ENCODE measurements around the gene SLC40A1.

SLC40A1 gene

DNA sequence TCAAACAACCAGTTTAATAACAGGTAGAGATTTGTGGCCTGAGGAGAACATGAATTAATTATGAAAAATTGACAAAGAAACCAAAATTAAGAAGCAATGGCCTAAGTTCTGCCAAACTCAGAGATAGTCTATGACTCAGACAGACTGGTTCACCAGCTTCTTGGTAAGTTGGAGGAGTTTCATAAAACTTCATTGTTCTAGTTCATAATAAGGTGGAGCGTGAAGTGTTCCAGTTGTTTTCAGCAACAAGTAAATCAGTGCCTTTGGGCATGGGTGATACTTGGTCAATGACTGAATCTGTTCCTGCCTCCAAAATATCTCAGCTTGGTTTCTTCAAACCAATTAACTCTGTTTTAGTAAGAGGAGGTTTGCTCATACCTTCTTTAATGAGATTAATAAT is 40.0 kb downstream of the SLC40A1 start:
- H3K9ac ChIP-seq (ENCODE audit: low read length) = no peak overlapping the region
- peaks cover 5% of the 10 kb centered on the region for H3K4me1 ChIP-seq (ENCODE audit: control insufficient read depth, insufficient read depth, low read length)
- no peak overlapping the region for H3K4me3 ChIP-seq (ENCODE audit: low read length)
- no peaks in the 10 kb centered on the region for H3K36me3 ChIP-seq (ENCODE audit: control insufficient read depth, insufficient read depth, low read length)
- no peak overlapping the region for H3K27ac ChIP-seq (ENCODE audit: low read depth, low read length)
- no peaks in the 10 kb centered on the region for H3K27me3 ChIP-seq (ENCODE audit: control insufficient read depth, insufficient read depth, low read length)

- no peaks in the 10 kb centered on the region for H3K36me3 ChIP-seq (ENCODE audit: control insufficient read depth, insufficient read depth, low read length)
- H3K9ac ChIP-seq (ENCODE audit: low read length) = no peak overlapping the region
- H3K4me1 ChIP-seq (ENCODE audit: control insufficient read depth, insufficient read depth, low read length) = peaks cover 2% of the 10 kb centered on the region
- no peak overlapping the region for H3K27ac ChIP-seq (ENCODE audit: low read depth, low read length)
- no peaks in the 10 kb centered on the region for H3K27me3 ChIP-seq (ENCODE audit: control insufficient read depth, insufficient read depth, low read length)
- no peak overlapping the region for H3K4me3 ChIP-seq (ENCODE audit: low read length)
Observed at GRCh38 chr2:189538402-189538801, 42.2 kb downstream of the SLC40A1 start.

GRCh38 chr2:189536830-189537229 is 43.8 kb downstream of the SLC40A1 start:
- Histone ChIP-seq H3K9ac (ENCODE audit: low read length) (no peak overlapping the region), H3K36me3 (ENCODE audit: control insufficient read depth, insufficient read depth, low read length) (no peaks in the 10 kb centered on the region), H3K27me3 (ENCODE audit: control insufficient read depth, insufficient read depth, low read length) (no peaks in the 10 kb centered on the region), H3K27ac (ENCODE audit: low read depth, low read length) (no peak overlapping the region), H3K4me1 (ENCODE audit: control insufficient read depth, insufficient read depth, low read length) (no peaks in the 10 kb centered on the region), H3K4me3 (ENCODE audit: low read length) (no peak overlapping the region)

DNA sequence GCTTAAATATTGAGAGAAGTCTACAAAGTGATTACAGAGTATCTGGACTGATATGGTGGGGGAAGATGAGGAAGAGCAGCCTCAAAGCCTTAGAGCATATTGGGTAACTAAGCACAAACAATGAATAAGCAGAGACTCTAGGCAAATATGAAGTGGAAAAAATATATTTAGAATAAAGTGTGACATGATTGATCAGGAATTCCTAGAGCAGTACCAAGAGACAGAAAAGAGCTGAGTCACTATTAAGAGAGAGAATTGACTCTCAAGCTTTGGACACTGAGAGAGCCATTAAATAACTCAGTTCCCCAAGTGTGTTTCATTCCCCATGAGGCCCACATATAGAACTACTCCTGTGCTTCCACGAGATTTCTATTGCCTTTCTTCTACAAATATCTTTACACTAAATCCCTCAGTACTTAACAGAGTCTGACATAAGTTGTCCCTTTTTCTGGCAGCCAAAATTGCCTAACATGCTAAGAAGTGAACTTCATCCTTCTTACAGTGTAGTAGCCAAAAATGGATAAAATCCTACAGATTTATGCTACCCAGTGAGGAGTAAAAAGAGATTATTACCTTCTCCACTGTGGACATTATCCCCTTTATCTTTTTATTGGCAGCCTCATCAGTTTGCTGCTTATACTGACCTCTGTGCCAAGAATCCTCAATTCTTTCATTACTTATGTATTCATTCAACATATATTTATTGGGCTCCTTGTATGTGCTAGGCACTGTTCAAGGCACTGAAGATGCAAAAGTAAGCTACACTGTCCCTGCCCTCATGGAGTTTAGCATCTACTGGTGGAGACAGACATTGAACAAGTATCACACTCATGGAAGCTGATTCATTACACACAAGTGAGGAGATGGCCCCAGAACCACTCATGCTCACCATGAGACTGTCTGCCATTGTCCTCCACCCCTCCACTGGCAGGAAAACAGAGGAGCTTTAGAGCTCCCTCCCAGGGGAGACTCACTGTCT is 45.4 kb downstream of the SLC40A1 start:
- no peaks in the 10 kb centered on the region for H3K36me3 ChIP-seq (ENCODE audit: control insufficient read depth, insufficient read depth, low read length)
- no peak overlapping the region for H3K27ac ChIP-seq (ENCODE audit: low read depth, low read length)
- no peak overlapping the region for H3K9ac ChIP-seq (ENCODE audit: low read length)

DNA sequence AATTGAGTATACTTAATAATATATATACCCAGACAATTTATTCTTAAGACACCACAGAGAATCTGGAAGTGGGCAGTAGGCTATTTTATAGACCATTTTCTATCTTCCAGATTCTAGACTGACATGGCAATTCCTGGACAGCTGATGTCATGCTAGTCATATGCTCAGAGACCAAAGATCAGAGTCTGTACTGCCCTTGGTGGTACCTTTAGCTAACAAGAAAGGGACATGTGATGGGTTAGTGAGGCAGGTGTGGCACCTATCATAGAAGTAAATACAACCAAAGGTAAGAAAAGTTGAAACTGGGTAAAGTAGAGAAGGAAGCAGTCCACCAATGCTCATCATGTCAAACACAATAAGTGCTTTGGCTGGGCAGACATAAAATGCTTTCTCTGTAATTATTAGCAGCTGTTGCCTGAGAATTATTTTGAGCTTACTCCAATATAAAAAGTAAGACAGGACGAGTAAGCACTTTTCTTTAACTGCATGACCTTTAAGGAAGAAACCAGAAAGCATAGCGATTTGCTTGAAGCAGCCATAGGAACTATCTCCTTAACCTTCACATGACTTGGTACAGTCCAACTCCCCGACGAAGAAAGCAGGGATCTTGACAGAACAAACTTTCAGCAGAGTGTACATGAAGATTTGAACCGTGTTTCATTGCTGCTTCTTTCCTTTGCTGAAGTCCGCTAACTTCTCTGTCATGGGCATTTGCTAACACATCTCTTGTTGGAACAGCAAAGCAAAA is 47.1 kb downstream of the SLC40A1 start:
- no peaks in the 10 kb centered on the region for H3K4me1 ChIP-seq (ENCODE audit: control insufficient read depth, insufficient read depth, low read length)
- no peak overlapping the region for H3K9ac ChIP-seq (ENCODE audit: low read length)
- H3K27ac ChIP-seq (ENCODE audit: low read depth, low read length) = no peak overlapping the region
- H3K27me3 ChIP-seq (ENCODE audit: control insufficient read depth, insufficient read depth, low read length) = no peaks in the 10 kb centered on the region
- H3K4me3 ChIP-seq (ENCODE audit: low read length) = no peak overlapping the region
- no peaks in the 10 kb centered on the region for H3K36me3 ChIP-seq (ENCODE audit: control insufficient read depth, insufficient read depth, low read length)

More for the DNA sequence above, 45.4 kb downstream of the SLC40A1 start:
- H3K27me3 ChIP-seq (ENCODE audit: control insufficient read depth, insufficient read depth, low read length) = no peaks in the 10 kb centered on the region
- H3K4me1 ChIP-seq (ENCODE audit: control insufficient read depth, insufficient read depth, low read length) = no peaks in the 10 kb centered on the region
- H3K4me3 ChIP-seq (ENCODE audit: low read length) = no peak overlapping the region

DNA sequence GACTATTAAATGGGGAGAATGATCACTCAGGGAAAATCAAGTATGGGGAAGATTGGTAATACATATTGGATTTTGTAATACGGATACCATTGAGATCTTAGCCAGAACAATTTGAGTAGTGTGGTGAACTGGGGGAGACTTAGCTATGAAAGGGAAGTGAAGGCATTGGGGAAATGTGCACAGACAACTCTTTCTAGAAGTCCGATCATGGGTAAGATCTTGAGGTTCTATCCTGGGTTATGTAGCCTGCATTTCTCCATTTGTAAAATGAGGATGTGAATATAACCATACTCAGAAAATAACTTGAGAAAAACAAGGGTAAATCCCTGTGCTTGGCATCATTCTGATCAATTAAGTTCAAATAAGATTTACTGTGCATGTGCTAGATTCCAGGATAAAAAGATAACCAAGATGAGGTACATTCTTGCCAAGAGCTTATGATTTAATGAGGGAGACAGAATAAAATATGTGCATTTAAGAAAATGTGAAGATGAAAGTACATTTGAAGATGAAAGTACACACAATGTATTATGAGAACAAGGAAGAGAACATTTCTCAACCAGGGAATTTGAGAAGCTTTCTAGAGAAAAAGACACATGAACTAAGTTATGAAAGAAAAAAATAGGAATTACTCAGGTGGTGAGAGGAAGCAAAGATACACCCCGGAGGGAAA is 49.5 kb downstream of the SLC40A1 start:
- Histone ChIP-seq H3K4me1 (ENCODE audit: control insufficient read depth, insufficient read depth, low read length) (no peaks in the 10 kb centered on the region), H3K9ac (ENCODE audit: low read length) (no peak overlapping the region), H3K27ac (ENCODE audit: low read depth, low read length) (no peak overlapping the region), H3K27me3 (ENCODE audit: control insufficient read depth, insufficient read depth, low read length) (no peaks in the 10 kb centered on the region), H3K36me3 (ENCODE audit: control insufficient read depth, insufficient read depth, low read length) (no peaks in the 10 kb centered on the region), H3K4me3 (ENCODE audit: low read length) (no peak overlapping the region)

DNA sequence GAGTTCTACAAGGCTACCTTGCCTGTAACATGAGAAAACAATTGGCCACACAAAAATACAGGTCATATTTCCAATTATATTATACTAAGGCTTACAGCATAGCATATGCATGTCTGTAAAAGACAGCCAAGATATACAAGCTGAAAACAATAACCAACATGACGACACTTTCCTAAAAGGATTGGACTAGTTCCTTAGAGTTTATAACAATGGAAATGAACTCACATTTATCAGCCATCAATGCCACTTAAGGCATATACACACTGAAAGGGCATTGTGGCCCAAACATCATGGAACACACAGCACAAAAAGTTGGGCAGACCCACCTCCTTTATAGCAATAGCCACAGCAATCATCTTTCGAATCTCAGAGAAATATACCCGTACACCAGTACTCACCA is 52.0 kb downstream of the SLC40A1 start:
- Histone ChIP-seq H3K9ac (ENCODE audit: low read length) (no peak overlapping the region), H3K4me1 (ENCODE audit: control insufficient read depth, insufficient read depth, low read length) (no peaks in the 10 kb centered on the region), H3K4me3 (ENCODE audit: low read length) (no peak overlapping the region), H3K36me3 (ENCODE audit: control insufficient read depth, insufficient read depth, low read length) (no peaks in the 10 kb centered on the region), H3K27ac (ENCODE audit: low read depth, low read length) (no peak overlapping the region), H3K27me3 (ENCODE audit: control insufficient read depth, insufficient read depth, low read length) (no peaks in the 10 kb centered on the region)

- no peak overlapping the region for H3K27ac ChIP-seq (ENCODE audit: low read depth, low read length)
Observed at GRCh38 chr2:189527812-189528592, 52.6 kb downstream of the SLC40A1 start.

DNA sequence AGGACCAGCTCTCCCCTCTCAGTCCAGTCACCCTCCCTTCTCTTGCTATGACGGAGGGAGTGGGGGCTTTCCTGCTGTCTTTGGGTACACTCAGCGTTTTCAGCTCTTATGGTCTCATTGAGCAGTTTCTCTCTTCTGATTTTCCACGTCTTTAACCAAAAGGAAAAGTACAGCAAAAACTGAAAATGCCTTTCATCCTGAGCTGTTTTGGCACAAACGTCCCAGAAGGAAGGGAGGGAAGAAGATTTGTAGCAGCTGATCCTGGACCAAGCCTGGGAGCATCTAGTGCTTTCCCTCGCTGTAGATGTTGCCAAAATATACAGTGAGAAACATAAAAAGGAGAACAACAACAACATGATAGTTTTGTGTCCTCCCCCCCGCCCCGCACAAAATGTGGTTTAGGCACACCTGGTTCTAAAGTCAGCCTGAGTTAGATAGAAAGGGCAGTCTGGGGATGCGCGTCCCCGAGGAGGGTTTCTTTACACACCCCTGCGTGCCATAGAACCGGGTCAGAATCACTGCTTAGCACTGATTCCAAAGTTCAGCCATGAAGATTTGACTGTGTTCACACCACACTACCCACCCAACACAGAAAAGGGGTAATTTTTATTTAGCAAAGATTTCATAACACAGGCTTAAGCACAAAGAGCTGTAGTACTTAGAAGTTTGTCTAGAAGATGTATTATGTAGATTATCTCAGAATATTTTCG is 53.4 kb downstream of the SLC40A1 start:
- Histone ChIP-seq H3K27ac (ENCODE audit: low read depth, low read length) (no peak overlapping the region), H3K27me3 (ENCODE audit: control insufficient read depth, insufficient read depth, low read length) (no peaks in the 10 kb centered on the region), H3K4me3 (ENCODE audit: low read length) (peak overlapping the region; percentile 22), H3K36me3 (ENCODE audit: control insufficient read depth, insufficient read depth, low read length) (no peaks in the 10 kb centered on the region), H3K9ac (ENCODE audit: low read length) (no peak overlapping the region), H3K4me1 (ENCODE audit: control insufficient read depth, insufficient read depth, low read length) (no peaks in the 10 kb centered on the region)

More at GRCh38 chr2:189527812-189528592, 52.6 kb downstream of the SLC40A1 start:
- no peak overlapping the region for H3K4me3 ChIP-seq (ENCODE audit: low read length)
- no peaks in the 10 kb centered on the region for H3K36me3 ChIP-seq (ENCODE audit: control insufficient read depth, insufficient read depth, low read length)
- no peak overlapping the region for H3K9ac ChIP-seq (ENCODE audit: low read length)
- no peaks in the 10 kb centered on the region for H3K4me1 ChIP-seq (ENCODE audit: control insufficient read depth, insufficient read depth, low read length)
- no peaks in the 10 kb centered on the region for H3K27me3 ChIP-seq (ENCODE audit: control insufficient read depth, insufficient read depth, low read length)

- Histone ChIP-seq H3K27me3 (ENCODE audit: control insufficient read depth, insufficient read depth, low read length) (no peaks in the 10 kb centered on the region), H3K9ac (ENCODE audit: low read length) (no peak overlapping the region), H3K36me3 (ENCODE audit: control insufficient read depth, insufficient read depth, low read length) (no peaks in the 10 kb centered on the region), H3K4me3 (ENCODE audit: low read length) (no peak overlapping the region), H3K27ac (ENCODE audit: low read depth, low read length) (no peak overlapping the region), H3K4me1 (ENCODE audit: control insufficient read depth, insufficient read depth, low read length) (no peaks in the 10 kb centered on the region)
Observed at GRCh38 chr2:189526241-189526640, 54.3 kb downstream of the SLC40A1 start.

GRCh38 chr2:189524746-189525145 is 55.8 kb downstream of the SLC40A1 start:
- no peaks in the 10 kb centered on the region for H3K36me3 ChIP-seq (ENCODE audit: control insufficient read depth, insufficient read depth, low read length)
- H3K4me3 ChIP-seq (ENCODE audit: low read length) = no peak overlapping the region
- no peaks in the 10 kb centered on the region for H3K27me3 ChIP-seq (ENCODE audit: control insufficient read depth, insufficient read depth, low read length)
- no peak overlapping the region for H3K27ac ChIP-seq (ENCODE audit: low read depth, low read length)
- no peaks in the 10 kb centered on the region for H3K4me1 ChIP-seq (ENCODE audit: control insufficient read depth, insufficient read depth, low read length)
- no peak overlapping the region for H3K9ac ChIP-seq (ENCODE audit: low read length)
